Adrenal gland (tissue), 12 donors: Measurements from ENCODE around the gene MYF5. TPM values are rescaled to one million over a fixed set of nuclear protein-coding genes. Genes with fewer than 3 reads are reported as not detected.

Source experiments
- DNase-seq, 7 donors: peaks; one replicate each; pipeline ENCODE4 v3.0.0-alpha.2; 2019 to 2020
- H3K27ac ChIP-seq, 5 donors: fragments of 200-600 bp; sonication (generic) in 4 of 5; 1 replicate in 3 of 5; 2 replicates in 2 of 5; pipeline versions ENCODE4 v1.5.1 to v1.8.0; 2016 to 2020; ENCODE audit warnings: mild to moderate bottlenecking in 1 of 5
- H3K27me3 ChIP-seq: fragments of 200-600 bp; 2 replicates; pipeline ENCODE4 v1.8.0; 2021
- H3K36me3 ChIP-seq, 2 donors: fragments of 200-600 bp; replicated peaks in 1 of 2; 1 replicate in 1 of 2; 2 replicates in 1 of 2; pipeline versions ENCODE4 v1.5.1 to v1.8.0; 2018 to 2022
- H3K4me1 ChIP-seq, 2 donors: fragments of 200-600 bp; replicated peaks in 1 of 2; 1 replicate in 1 of 2; 2 replicates in 1 of 2; pipeline versions ENCODE4 v1.5.1 to v1.8.0; 2018 to 2021
- H3K4me3 ChIP-seq, 4 donors: fragments of 200-600 bp; sonication (generic) in 3 of 4; one replicate each; pipeline ENCODE4 v1.5.1; 2016 to 2018
- H3K9me3 ChIP-seq, 3 donors: fragments of 200-600 bp; sonication (generic) in 1 of 3; replicated peaks in 1 of 3; 1 replicate in 2 of 3; 2 replicates in 1 of 3; pipeline versions ENCODE4 v1.5.1 to v1.8.0; 2016 to 2021
- CTCF ChIP-seq, 6 experiments: fragments of 450-650 bp in 4 of 6; fragments of 200-600 bp in 2 of 6; sonication (generic) in 1 of 6; IDR thresholded peaks; 1 replicate in 5 of 6; 2 replicates in 1 of 6; pipeline versions ENCODE4 v1.5.1 to v1.8.0; 2016 to 2021; ENCODE audit warnings: antibody characterized with exemption in 6 of 6, mild to moderate bottlenecking in 2 of 6, moderate library complexity in 1 of 6
- POLR2A ChIP-seq, 2 donors: fragments of 450-650 bp; IDR thresholded peaks; one replicate each; pipeline ENCODE4 v1.6.1; 2017; ENCODE audit warnings: antibody characterized with exemption in 2 of 2, mild to moderate bottlenecking in 2 of 2, moderate library complexity in 1 of 2
- WGBS, 4 donors: extraction: QIAGEN DNeasy Blood & Tissue Kit in 2 of 4; methylation state at CpG; one replicate each; pipeline versions ENCODE4 v1.1.5 to v1.1.7; 2013 to 2017; 5-methylcytosine and 5-hydroxymethylcytosine counted together
- intact Hi-C, 2 donors: fragments of 100-400 bp; cut with DNase I; formaldehyde crosslinking; loops; one replicate each; pipeline versions ENCODE4 v1.14.1 to v1.15.0; 2022 to 2023
- polyA plus RNA-seq, 3 donors: library from polyadenylated mRNA; stranded (reverse); fragments of 200-250 nt in 2 of 3; fragments of 350-450 nt in 1 of 3; fragmentation: Illumina TruSeq in 1 of 3; extraction: RNeasy Lipid Tissue Mini Kit (QIAGEN cat#74804) in 1 of 3; gene quantifications; one replicate each; pipeline ENCODE4 v1.2.3, GENCODE V29; 2013 to 2014
- total RNA-seq, 9 donors: library from RNA; depleted of rRNA in 4 of 9; stranded (reverse); fragments of >200 nt in 4 of 9; fragments of 120-200 nt in 1 of 9; fragmentation: NEBNext Ultra II Directional in 1 of 9; extraction: Animal tissue kit (Norgen Biotek cat#: 25700) in 1 of 9; gene quantifications; one replicate each; pipeline versions ENCODE4 v1.1.0 to v1.2.4, GENCODE V29; 2013 to 2023
- donor health status: healthy with polysubstance abuse.
- donor health status: Bipolar disorder and iron deficiency.
- donor health status: DM: yes; HTN: yes; CAD: no.
- donor health status: DM: no; HTN: no; CAD: no.
- donor health status: DM: no; HTN: no; CAD: no.
- donor health status: DM: yes; HTN: yes; CAD: no.

MYF5 gene
- total and polyA plus RNA-seq, 12 donors = not detected

- Histone ChIP-seq H3K27me3 (peaks cover 18% of the 10 kb centered on the region), H3K4me3 (no peak overlapping the region), H3K4me1 (no peaks in the 10 kb centered on the region), H3K27ac (no peak overlapping the region), H3K9me3 (no peaks in the 10 kb centered on the region), H3K36me3 (no peaks in the 10 kb centered on the region)
- no peak for DNase-seq
- TF ChIP-seq CTCF (IDR thresholded peaks at IDR 0.05) (no peak), POLR2A (IDR thresholded peaks at IDR 0.05) (no peak)
- intact Hi-C loops = no loop called here
- 21 to 42% (median 38%) methylated on average over 6 to 21 of the region's 21 CpGs for WGBS, 4 donors
Measured at GRCh38 chr12:80707830-80708258, 8.9 kb upstream of the MYF5 start.

- WGBS, 4 donors = 7 to 15% (median 11%) methylated on average over 31 to 50 of the region's 50 CpGs
- DNase-seq = no peak
- Histone ChIP-seq H3K4me1 (no peaks in the 10 kb centered on the region), H3K27me3 (peaks cover 18% of the 10 kb centered on the region), H3K9me3 (no peaks in the 10 kb centered on the region), H3K4me3 (no peak overlapping the region), H3K36me3 (no peaks in the 10 kb centered on the region), H3K27ac (no peak overlapping the region)
- TF ChIP-seq CTCF (IDR thresholded peaks at IDR 0.05) (no peak), POLR2A (IDR thresholded peaks at IDR 0.05) (no peak)
- intact Hi-C loops = no loop called here
Measured at GRCh38 chr12:80708259-80708974, 8.3 kb upstream of the MYF5 start.

- Histone ChIP-seq H3K9me3 (no peaks in the 10 kb centered on the region), H3K4me3 (no peak overlapping the region), H3K27me3 (peaks cover 18% of the 10 kb centered on the region), H3K36me3 (no peaks in the 10 kb centered on the region), H3K4me1 (no peaks in the 10 kb centered on the region), H3K27ac (no peak overlapping the region)
- no peak for TF ChIP-seq CTCF (IDR thresholded peaks at IDR 0.05)
- no peak for DNase-seq
- WGBS, 4 donors = 31 to 46% (median 33%) methylated on average over 10 of the region's 10 CpGs
- intact Hi-C loops = no loop called here
Measured at GRCh38 chr12:80708975-80709328, 7.8 kb upstream of the MYF5 start.

- Histone ChIP-seq H3K9me3 (no peaks in the 10 kb centered on the region), H3K27ac (no peak overlapping the region), H3K36me3 (no peaks in the 10 kb centered on the region), H3K4me3 (no peak overlapping the region), H3K4me1 (no peaks in the 10 kb centered on the region), H3K27me3 (peaks cover 27% of the 10 kb centered on the region)
- TF ChIP-seq CTCF (IDR thresholded peaks at IDR 0.05) (peak in 3 of 6 experiments; percentile 11 to 20 (median 17)), POLR2A (IDR thresholded peaks at IDR 0.05) (no peak)
- no peak for DNase-seq
- intact Hi-C loops = no loop called here
- WGBS, 4 donors = 40 to 54% (median 42%) methylated on average over 20 of the region's 20 CpGs
Measured at GRCh38 chr12:80709811-80710726, 6.6 kb upstream of the MYF5 start.
